Measurements from ENCODE around the gene SIRPB1. TPM values are rescaled to one million over a fixed set of nuclear protein-coding genes. Genes with fewer than 3 reads are reported as not detected.
A peak's percentile ranks its signal among the peaks of the same experiment; 100 is the strongest.

SIRPB1 gene
- total RNA-seq, 1 experiment from 2014 or later: 11.6 TPM

DNA sequence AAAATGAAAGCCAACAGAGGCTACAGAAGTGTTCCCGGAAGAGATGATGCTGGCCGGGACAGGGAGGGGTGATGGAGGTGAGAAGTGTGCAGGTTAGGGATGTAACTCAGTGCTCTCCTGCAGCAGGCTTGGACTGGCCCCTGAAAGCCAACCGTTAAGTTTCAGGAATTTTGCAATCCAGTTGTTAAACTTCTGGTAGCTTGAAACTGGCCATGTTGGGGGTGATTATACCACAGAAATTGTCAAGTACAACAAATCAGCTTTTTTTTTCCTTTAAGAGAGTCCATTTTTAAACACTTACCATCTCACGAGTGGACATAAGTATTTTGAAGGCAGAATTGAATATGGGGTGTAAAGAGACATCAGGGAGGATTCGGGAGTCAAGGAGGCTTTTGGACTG, 8.8 kb upstream of the SIRPB1 start:
- BruUV-seq (replicated peaks): no TSS peak
- peaks cover 34% of the 10 kb centered on the region for H3K4me1 ChIP-seq (ENCODE audit: insufficient read depth, low read length)
- H4K20me1 ChIP-seq (ENCODE audit: low read length): no peaks in the 10 kb centered on the region

DNA sequence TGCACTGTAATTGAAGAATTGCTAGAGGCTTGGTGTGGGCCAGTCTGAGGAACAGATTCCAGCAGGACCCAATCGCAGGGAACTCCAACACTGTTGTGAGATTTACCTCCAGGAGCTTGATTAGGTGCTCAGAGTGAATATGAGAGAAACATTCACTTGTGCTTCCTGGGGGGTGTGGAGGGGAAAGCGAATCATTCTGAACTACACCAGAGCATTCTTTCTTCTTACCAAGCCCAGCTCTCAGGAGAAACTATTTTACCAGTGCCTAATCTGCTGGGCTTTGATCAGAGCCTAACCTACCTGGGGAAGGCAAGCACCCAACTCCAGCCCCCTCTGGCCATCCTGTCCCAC, 7.4 kb upstream of the SIRPB1 start:
- ATAC-seq: peak; percentile 19
- POLR2A ChIA-PET (ENCODE audit: unreplicated experiment): no interaction called here

More for the DNA sequence above, 8.8 kb upstream of the SIRPB1 start:
- Histone ChIP-seq H3K27me3 (ENCODE audit: low read length) (no peaks in the 10 kb centered on the region), H3K9me2 (replicated peaks; ENCODE audit: low read length) (no peaks in the 10 kb centered on the region), H3K4me2 (ENCODE audit: low read length) (no peak overlapping the region), H3K9me3 (ENCODE audit: low read length) (no peaks in the 10 kb centered on the region), H3F3A (ENCODE audit: low read length, unreplicated experiment) (no peaks in the 10 kb centered on the region), H2AFZ (ENCODE audit: low read length) (no peak overlapping the region), H3K36me3 (ENCODE audit: low read depth, low read length) (no peaks in the 10 kb centered on the region), H3K79me2 (ENCODE audit: low read length) (no peaks in the 10 kb centered on the region), H3K9ac (ENCODE audit: low read length) (no peak overlapping the region), H3K4me3 (ENCODE audit: low read length) (no peak overlapping the region), H3K27ac (ENCODE audit: low read length) (no peak overlapping the region)
- peak; percentile 0 for DNase-seq
- ChIA-PET CTCF (no interaction called here), POLR2A (ENCODE audit: unreplicated experiment) (no interaction called here)
- intact Hi-C loops (cut with micrococcal nuclease): no loop called here
- ATAC-seq: no peak
- TF ChIP-seq EZH2 (IDR thresholded peaks at IDR 0.05; ENCODE audit: low read length, unreplicated experiment) (no peak), EZH2phosphoT487 (IDR thresholded peaks at IDR 0.05; ENCODE audit: borderline replicate concordance, low read length) (no peak)
- TF ChIP-seq, protein P1, sequence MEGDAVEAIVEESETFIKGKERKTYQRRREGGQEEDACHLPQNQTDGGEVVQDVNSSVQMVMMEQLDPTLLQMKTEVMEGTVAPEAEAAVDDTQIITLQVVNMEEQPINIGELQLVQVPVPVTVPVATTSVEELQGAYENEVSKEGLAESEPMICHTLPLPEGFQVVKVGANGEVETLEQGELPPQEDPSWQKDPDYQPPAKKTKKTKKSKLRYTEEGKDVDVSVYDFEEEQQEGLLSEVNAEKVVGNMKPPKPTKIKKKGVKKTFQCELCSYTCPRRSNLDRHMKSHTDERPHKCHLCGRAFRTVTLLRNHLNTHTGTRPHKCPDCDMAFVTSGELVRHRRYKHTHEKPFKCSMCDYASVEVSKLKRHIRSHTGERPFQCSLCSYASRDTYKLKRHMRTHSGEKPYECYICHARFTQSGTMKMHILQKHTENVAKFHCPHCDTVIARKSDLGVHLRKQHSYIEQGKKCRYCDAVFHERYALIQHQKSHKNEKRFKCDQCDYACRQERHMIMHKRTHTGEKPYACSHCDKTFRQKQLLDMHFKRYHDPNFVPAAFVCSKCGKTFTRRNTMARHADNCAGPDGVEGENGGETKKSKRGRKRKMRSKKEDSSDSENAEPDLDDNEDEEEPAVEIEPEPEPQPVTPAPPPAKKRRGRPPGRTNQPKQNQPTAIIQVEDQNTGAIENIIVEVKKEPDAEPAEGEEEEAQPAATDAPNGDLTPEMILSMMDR (conservative IDR thresholded peaks at IDR 0.05; ENCODE audit: low read depth, low read length): no peak

DNA sequence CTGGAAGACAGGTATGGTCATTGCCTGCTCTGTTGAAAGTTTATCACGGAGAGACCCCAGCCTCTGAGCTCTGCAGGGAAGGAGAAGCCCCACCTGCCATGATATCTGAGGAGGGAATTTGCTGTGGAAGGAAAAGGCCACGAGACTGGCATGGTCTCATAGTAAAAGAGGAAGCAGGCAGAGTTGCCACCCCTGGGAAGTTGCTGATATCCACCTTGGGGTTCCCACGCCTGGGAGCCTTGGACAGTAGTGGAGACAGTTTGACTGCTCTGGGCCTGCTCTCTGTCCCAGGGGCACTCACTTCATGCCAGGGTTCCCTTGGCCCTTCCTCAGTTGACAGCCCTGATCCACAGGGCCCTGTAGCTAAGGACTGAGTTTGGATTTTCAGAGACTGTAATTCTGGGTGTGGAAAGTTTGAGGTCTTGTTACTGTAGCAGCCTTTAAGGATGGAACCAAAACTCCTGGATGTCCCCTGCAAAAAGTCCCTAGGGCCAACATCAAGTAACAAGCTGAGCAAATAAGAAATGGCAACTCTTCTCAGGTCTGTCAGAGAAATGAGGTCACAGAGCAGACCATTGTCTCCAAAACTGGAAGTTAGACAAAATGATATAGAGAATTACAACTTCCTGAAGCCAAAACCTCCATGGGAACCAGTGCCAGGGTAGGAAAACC, 6.9 kb upstream of the SIRPB1 start:
- Histone ChIP-seq H2AFZ (ENCODE audit: low read length) (peak overlapping the region; percentile 54; the same call in 1 of the 2 replicates), H3K4me2 (ENCODE audit: low read length) (no peak overlapping the region), H3K79me2 (ENCODE audit: low read length) (no peaks in the 10 kb centered on the region), H3K4me1 (ENCODE audit: insufficient read depth, low read length) (peaks cover 31% of the 10 kb centered on the region), H3K9ac (ENCODE audit: low read length) (no peak overlapping the region), H3K36me3 (ENCODE audit: low read depth, low read length) (no peaks in the 10 kb centered on the region), H3K9me2 (replicated peaks; ENCODE audit: low read length) (no peaks in the 10 kb centered on the region), H4K20me1 (ENCODE audit: low read length) (no peaks in the 10 kb centered on the region), H3K9me3 (ENCODE audit: low read length) (no peaks in the 10 kb centered on the region), H3K4me3 (ENCODE audit: low read length) (no peak overlapping the region), H3K27me3 (ENCODE audit: low read length) (no peaks in the 10 kb centered on the region), H3F3A (ENCODE audit: low read length, unreplicated experiment) (no peaks in the 10 kb centered on the region), H3K27ac (ENCODE audit: low read length) (peak overlapping the region; percentile 3; the same call in 1 of the 2 replicates)
- POLR2A ChIA-PET (ENCODE audit: unreplicated experiment): no interaction called here
- TF ChIP-seq, protein P1 (conservative IDR thresholded peaks at IDR 0.05; ENCODE audit: low read depth, low read length): no peak
- TF ChIP-seq EZH2phosphoT487 (IDR thresholded peaks at IDR 0.05; ENCODE audit: borderline replicate concordance, low read length) (no peak), EZH2 (IDR thresholded peaks at IDR 0.05; ENCODE audit: low read length, unreplicated experiment) (no peak)
- no peak for DNase-seq
- no peak for ATAC-seq
- intact Hi-C loops (cut with micrococcal nuclease): no loop called here
- CTCF ChIA-PET: no interaction called here
- BruUV-seq (replicated peaks): no TSS peak

More for the DNA sequence above, 7.4 kb upstream of the SIRPB1 start:
- H3K9ac ChIP-seq (ENCODE audit: low read length): no peak overlapping the region
- peak overlapping the region; percentile 54; the same call in 1 of the 2 replicates for H2AFZ ChIP-seq (ENCODE audit: low read length)
- intact Hi-C loops (cut with micrococcal nuclease): no loop called here
- TF ChIP-seq EZH2 (IDR thresholded peaks at IDR 0.05; ENCODE audit: low read length, unreplicated experiment): no peak
- DNase-seq: peak; percentile 18
- H3K27me3 ChIP-seq (ENCODE audit: low read length): no peaks in the 10 kb centered on the region
- H3K4me1 ChIP-seq (ENCODE audit: insufficient read depth, low read length): peaks cover 31% of the 10 kb centered on the region
- H3K4me3 ChIP-seq (ENCODE audit: low read length): no peak overlapping the region
- H4K20me1 ChIP-seq (ENCODE audit: low read length): no peaks in the 10 kb centered on the region
- no peaks in the 10 kb centered on the region for H3F3A ChIP-seq (ENCODE audit: low read length, unreplicated experiment)
- no peaks in the 10 kb centered on the region for H3K9me2 ChIP-seq (replicated peaks; ENCODE audit: low read length)
- H3K79me2 ChIP-seq (ENCODE audit: low read length): no peaks in the 10 kb centered on the region
- H3K9me3 ChIP-seq (ENCODE audit: low read length): no peaks in the 10 kb centered on the region
- H3K27ac ChIP-seq (ENCODE audit: low read length): peak overlapping the region; percentile 3; the same call in 1 of the 2 replicates
- no TSS peak for BruUV-seq (replicated peaks)
- H3K36me3 ChIP-seq (ENCODE audit: low read depth, low read length): no peaks in the 10 kb centered on the region
- CTCF ChIA-PET: no interaction called here
- H3K4me2 ChIP-seq (ENCODE audit: low read length): no peak overlapping the region
